ENCODE measurements around the gene OLIG1.

OLIG1 gene

DNA sequence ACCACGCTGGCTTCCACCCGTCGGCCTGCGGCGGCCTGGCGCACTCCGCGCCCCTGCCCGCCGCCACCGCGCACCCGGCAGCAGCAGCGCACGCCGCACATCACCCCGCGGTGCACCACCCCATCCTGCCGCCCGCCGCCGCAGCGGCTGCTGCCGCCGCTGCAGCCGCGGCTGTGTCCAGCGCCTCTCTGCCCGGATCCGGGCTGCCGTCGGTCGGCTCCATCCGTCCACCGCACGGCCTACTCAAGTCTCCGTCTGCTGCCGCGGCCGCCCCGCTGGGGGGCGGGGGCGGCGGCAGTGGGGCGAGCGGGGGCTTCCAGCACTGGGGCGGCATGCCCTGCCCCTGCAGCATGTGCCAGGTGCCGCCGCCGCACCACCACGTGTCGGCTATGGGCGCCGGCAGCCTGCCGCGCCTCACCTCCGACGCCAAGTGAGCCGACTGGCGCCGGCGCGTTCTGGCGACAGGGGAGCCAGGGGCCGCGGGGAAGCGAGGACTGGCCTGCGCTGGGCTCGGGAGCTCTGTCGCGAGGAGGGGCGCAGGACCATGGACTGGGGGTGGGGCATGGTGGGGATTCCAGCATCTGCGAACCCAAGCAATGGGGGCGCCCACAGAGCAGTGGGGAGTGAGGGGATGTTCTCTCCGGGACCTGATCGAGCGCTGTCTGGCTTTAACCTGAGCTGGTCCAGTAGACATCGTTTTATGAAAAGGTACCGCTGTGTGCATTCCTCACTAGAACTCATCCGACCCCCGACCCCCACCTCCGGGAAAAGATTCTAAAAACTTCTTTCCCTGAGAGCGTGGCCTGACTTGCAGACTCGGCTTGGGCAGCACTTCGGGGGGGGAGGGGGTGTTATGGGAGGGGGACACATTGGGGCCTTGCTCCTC lies 42.3 kb upstream of the OLIG1 start:
- peak; percentile 47 for DNase-seq (ENCODE audit: low spot score)
- in situ Hi-C loops (cut with MboI; ENCODE audit: low sequenced_read_pairs, unreplicated experiment) = no loop called here
- TF ChIP-seq, protein P1, sequence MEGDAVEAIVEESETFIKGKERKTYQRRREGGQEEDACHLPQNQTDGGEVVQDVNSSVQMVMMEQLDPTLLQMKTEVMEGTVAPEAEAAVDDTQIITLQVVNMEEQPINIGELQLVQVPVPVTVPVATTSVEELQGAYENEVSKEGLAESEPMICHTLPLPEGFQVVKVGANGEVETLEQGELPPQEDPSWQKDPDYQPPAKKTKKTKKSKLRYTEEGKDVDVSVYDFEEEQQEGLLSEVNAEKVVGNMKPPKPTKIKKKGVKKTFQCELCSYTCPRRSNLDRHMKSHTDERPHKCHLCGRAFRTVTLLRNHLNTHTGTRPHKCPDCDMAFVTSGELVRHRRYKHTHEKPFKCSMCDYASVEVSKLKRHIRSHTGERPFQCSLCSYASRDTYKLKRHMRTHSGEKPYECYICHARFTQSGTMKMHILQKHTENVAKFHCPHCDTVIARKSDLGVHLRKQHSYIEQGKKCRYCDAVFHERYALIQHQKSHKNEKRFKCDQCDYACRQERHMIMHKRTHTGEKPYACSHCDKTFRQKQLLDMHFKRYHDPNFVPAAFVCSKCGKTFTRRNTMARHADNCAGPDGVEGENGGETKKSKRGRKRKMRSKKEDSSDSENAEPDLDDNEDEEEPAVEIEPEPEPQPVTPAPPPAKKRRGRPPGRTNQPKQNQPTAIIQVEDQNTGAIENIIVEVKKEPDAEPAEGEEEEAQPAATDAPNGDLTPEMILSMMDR (IDR thresholded peaks at IDR 0.05; ENCODE audit: borderline replicate concordance, control extremely low read depth, extremely low read depth, insufficient read depth, missing control alignments) = no peak

- TF ChIP-seq, protein P1 (IDR thresholded peaks at IDR 0.05; ENCODE audit: borderline replicate concordance, control extremely low read depth, extremely low read depth, insufficient read depth, missing control alignments) = no peak
- in situ Hi-C loops (cut with MboI; ENCODE audit: low sequenced_read_pairs, unreplicated experiment) = no loop called here
- no peak for DNase-seq (ENCODE audit: low spot score)
These were observed 41.7 kb upstream of the OLIG1 start for GRCh38 chr21:33028287-33028670.

DNA sequence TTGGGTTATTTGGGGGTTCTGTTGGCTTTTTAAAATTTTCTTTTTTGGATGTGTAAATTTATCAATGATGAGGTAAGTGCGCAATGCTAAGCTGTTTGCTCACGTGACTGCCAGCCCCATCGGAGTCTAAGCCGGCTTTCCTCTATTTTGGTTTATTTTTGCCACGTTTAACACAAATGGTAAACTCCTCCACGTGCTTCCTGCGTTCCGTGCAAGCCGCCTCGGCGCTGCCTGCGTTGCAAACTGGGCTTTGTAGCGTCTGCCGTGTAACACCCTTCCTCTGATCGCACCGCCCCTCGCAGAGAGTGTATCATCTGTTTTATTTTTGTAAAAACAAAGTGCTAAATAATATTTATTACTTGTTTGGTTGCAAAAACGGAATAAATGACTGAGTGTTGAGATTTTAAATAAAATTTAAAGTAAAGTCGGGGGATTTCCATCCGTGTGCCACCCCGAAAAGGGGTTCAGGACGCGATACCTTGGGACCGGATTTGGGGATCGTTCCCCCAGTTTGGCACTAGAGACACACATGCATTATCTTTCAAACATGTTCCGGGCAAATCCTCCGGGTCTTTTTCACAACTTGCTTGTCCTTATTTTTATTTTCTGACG lies 41.1 kb upstream of the OLIG1 start:
- DNase-seq (ENCODE audit: low spot score) = no peak
- in situ Hi-C loops (cut with MboI; ENCODE audit: low sequenced_read_pairs, unreplicated experiment) = no loop called here
- TF ChIP-seq, protein P1 (IDR thresholded peaks at IDR 0.05; ENCODE audit: borderline replicate concordance, control extremely low read depth, extremely low read depth, insufficient read depth, missing control alignments) = no peak

DNA sequence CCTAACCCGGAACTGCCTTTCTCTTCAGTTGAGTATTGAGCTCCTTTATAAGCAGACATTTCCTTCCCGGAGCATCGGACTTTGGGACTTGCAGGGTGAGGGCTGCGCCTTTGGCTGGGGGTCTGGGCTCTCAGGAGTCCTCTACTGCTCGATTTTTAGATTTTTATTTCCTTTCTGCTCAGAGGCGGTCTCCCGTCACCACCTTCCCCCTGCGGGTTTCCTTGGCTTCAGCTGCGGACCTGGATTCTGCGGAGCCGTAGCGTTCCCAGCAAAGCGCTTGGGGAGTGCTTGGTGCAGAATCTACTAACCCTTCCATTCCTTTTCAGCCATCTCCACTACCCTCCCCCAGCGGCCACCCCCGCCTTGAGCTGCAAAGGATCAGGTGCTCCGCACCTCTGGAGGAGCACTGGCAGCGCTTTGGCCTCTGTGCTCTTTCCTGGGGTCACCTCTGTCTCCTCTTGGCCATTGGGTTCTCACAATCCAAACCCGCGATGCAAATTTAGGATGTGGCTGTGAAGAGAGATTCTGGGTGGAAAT lies 40.5 kb upstream of the OLIG1 start:
- in situ Hi-C loops (cut with MboI; ENCODE audit: low sequenced_read_pairs, unreplicated experiment) = no loop called here
- TF ChIP-seq, protein P1 (IDR thresholded peaks at IDR 0.05; ENCODE audit: borderline replicate concordance, control extremely low read depth, extremely low read depth, insufficient read depth, missing control alignments) = no peak
- DNase-seq (ENCODE audit: low spot score) = no peak

GRCh38 chr21:33029975-33030461 lies 39.9 kb upstream of the OLIG1 start:
- DNase-seq (ENCODE audit: low spot score) = no peak
- in situ Hi-C loops (cut with MboI; ENCODE audit: low sequenced_read_pairs, unreplicated experiment) = no loop called here

DNA sequence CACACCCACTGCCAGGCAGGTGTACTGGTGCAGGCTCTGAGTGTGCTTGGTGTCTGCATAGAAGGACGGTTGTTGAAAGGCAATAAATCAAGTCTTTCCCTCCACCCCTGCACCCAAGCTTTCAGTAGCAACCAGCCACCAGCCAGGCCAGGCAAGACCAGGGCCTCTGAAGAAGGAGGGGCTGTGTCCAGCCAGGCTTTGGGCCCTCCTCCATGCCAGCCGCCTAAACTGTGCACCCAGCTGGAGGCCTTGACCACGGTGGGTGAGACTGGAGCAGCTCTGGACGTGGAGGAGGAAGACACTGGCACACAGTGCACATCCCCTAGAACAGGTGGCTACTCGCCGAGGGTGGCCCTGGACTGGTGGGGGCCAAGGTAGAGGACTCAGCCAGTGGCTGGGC lies 39.3 kb upstream of the OLIG1 start:
- no peak for DNase-seq (ENCODE audit: low spot score)
- TF ChIP-seq, protein P1 (IDR thresholded peaks at IDR 0.05; ENCODE audit: borderline replicate concordance, control extremely low read depth, extremely low read depth, insufficient read depth, missing control alignments) = no peak
- in situ Hi-C loops (cut with MboI; ENCODE audit: low sequenced_read_pairs, unreplicated experiment) = no loop called here

More at GRCh38 chr21:33029975-33030461, 39.9 kb upstream of the OLIG1 start:
- TF ChIP-seq, protein P1 (IDR thresholded peaks at IDR 0.05; ENCODE audit: borderline replicate concordance, control extremely low read depth, extremely low read depth, insufficient read depth, missing control alignments) = no peak

Data from GM13976 (cell line).